Thoracic aorta (tissue), 2 donors: ENCODE results near the gene CTDSPL. TPM values are rescaled to one million over a fixed set of nuclear protein-coding genes. Genes with fewer than 3 reads are reported as not detected.

Experiments
- ATAC-seq: fragments of 150-250 bp; one replicate; pipeline ENCODE4 v1.8.0; 2017; ENCODE audit warnings: low read depth; ENCODE audit not compliant: insufficient number of reproducible peaks, low FRiP score
- DNase-seq: peaks from one replicate; pipeline ENCODE4 v3.0.0-alpha.2; 2020; ENCODE audit warnings: low spot score
- H3K27ac ChIP-seq, 2 donors: fragments of 200-600 bp; sonication (generic); 1 replicate in 1 of 2; 2 replicates in 1 of 2; pipeline ENCODE4 v1.5.1; 2016; ENCODE audit warnings: mild to moderate bottlenecking in 2 of 2, moderate library complexity in 2 of 2
- H3K27me3 ChIP-seq: fragments of 200-600 bp; sonication (generic); replicated peaks from 2 replicates; pipeline ENCODE4 v1.6.0; 2016; ENCODE audit warnings: mild to moderate bottlenecking; ENCODE audit not compliant: insufficient read depth
- H3K36me3 ChIP-seq: fragments of 200-600 bp; sonication (generic); one replicate; pipeline ENCODE4 v1.5.1; 2016
- H3K4me1 ChIP-seq, 2 donors: fragments of 200-600 bp; sonication (generic); 1 replicate in 1 of 2; 2 replicates in 1 of 2; pipeline versions ENCODE4 v1.5.1 to v1.6.0; 2016; ENCODE audit warnings: low read depth in 2 of 2, mild to moderate bottlenecking in 1 of 2; ENCODE audit not compliant: control insufficient read depth in 1 of 2
- H3K4me3 ChIP-seq: fragments of 200-600 bp; sonication (generic); 2 replicates; pipeline ENCODE4 v1.5.1; 2016; ENCODE audit warnings: mild to moderate bottlenecking
- H3K9me3 ChIP-seq: fragments of 200-600 bp; sonication (generic); 2 replicates; pipeline ENCODE4 v1.5.1; 2016
- CTCF ChIP-seq: fragments of 200-600 bp; sonication (generic); IDR thresholded peaks from one replicate; pipeline ENCODE4 v1.5.1; 2019; ENCODE audit warnings: antibody characterized with exemption
- total RNA-seq, 2 donors: library from RNA; depleted of rRNA; stranded (reverse); fragments of >200 nt; gene quantifications; one replicate each; pipeline versions ENCODE4 v1.1.0 to v1.2.3, GENCODE V29; 2016

Gene CTDSPL
- total RNA-seq, 2 donors from 2014 or later = 55.0 to 59.6 TPM

- TF ChIP-seq CTCF = no peak
- no peaks in the 10 kb centered on the region for H3K9me3 ChIP-seq
- no peaks in the 10 kb centered on the region for H3K36me3 ChIP-seq
- peak overlapping the region; percentile 24 to 54 for H3K27ac ChIP-seq
- H3K4me3 ChIP-seq = peak overlapping the region; percentile 48
- no peak for ATAC-seq
- no peak for DNase-seq
- no peaks in the 10 kb centered on the region for H3K27me3 ChIP-seq
- H3K4me1 ChIP-seq = peaks cover 35 to 55% of the 10 kb centered on the region in 2 donors
Observed at GRCh38 chr3:37945156-37945806, 83.6 kb downstream of the CTDSPL start.

GRCh38 chr3:37945807-37946530 lies 84.3 kb downstream of the CTDSPL start:
- H3K4me1 ChIP-seq = peaks cover 40 to 55% of the 10 kb centered on the region in 2 donors
- H3K9me3 ChIP-seq = no peaks in the 10 kb centered on the region
- peak overlapping the region; percentile 24 to 54 for H3K27ac ChIP-seq
- H3K4me3 ChIP-seq = no peak overlapping the region
- H3K36me3 ChIP-seq = no peaks in the 10 kb centered on the region
- no peaks in the 10 kb centered on the region for H3K27me3 ChIP-seq
- DNase-seq = no peak
- ATAC-seq = no peak
- no peak for TF ChIP-seq CTCF

- no peak for ATAC-seq
- Histone ChIP-seq H3K4me3 (no peak overlapping the region), H3K4me1 (peaks cover 42 to 59% of the 10 kb centered on the region in 2 donors), H3K9me3 (no peaks in the 10 kb centered on the region), H3K27me3 (no peaks in the 10 kb centered on the region), H3K27ac (peak overlapping the region; percentile 24 to 54), H3K36me3 (no peaks in the 10 kb centered on the region)
- no peak for DNase-seq
- no peak for TF ChIP-seq CTCF
Observed at GRCh38 chr3:37946531-37946889, 84.8 kb downstream of the CTDSPL start.

GRCh38 chr3:37949866-37950265 lies 88.2 kb downstream of the CTDSPL start:
- no peak overlapping the region for H3K4me3 ChIP-seq
- no peak for ATAC-seq
- H3K27ac ChIP-seq = peak overlapping the region; percentile 60 to 74
- H3K4me1 ChIP-seq = peaks cover 37 to 57% of the 10 kb centered on the region in 2 donors
- no peak for DNase-seq
- no peak for TF ChIP-seq CTCF
- no peaks in the 10 kb centered on the region for H3K9me3 ChIP-seq
- H3K27me3 ChIP-seq = no peaks in the 10 kb centered on the region
- H3K36me3 ChIP-seq = peaks cover 4% of the 10 kb centered on the region

- no peaks in the 10 kb centered on the region for H3K27me3 ChIP-seq
- no peaks in the 10 kb centered on the region for H3K9me3 ChIP-seq
- peak; percentile 13 for ATAC-seq
- H3K27ac ChIP-seq = peak overlapping the region in 1 of 2 donors; percentile 54
- H3K4me1 ChIP-seq = peaks cover 37 to 55% of the 10 kb centered on the region in 2 donors
- H3K4me3 ChIP-seq = no peak overlapping the region
- no peak for TF ChIP-seq CTCF
- no peak for DNase-seq
- H3K36me3 ChIP-seq = peaks cover 8% of the 10 kb centered on the region
Observed at GRCh38 chr3:37952564-37952963, 90.9 kb downstream of the CTDSPL start.
